Left renal pelvis (tissue), 4 donors: ENCODE measurements around the gene MYO1G. TPM values are rescaled to one million over a fixed set of nuclear protein-coding genes. Genes with fewer than 3 reads are reported as not detected.
"Not testable (repeated sequence)": the region's sequence is repeated elsewhere in the genome, so short reads cannot be mapped to it uniquely, and the experiment has no call there.

Experiments
- DNase-seq, 4 donors: peaks; one replicate each; pipeline ENCODE4 v3.0.0-alpha.2; 2013; ENCODE audit warnings: low read depth in 4 of 4, low spot score in 3 of 4
- polyA plus RNA-seq, 4 donors: library from polyadenylated mRNA; unstranded; fragments of 120-200 nt; gene quantifications; one replicate each; pipeline ENCODE4 v1.2.1, GENCODE V29; 2013; ENCODE audit not compliant: insufficient read length in 4 of 4

MYO1G gene
- polyA plus RNA-seq, 4 donors = 0.42 to 0.90 (median 0.66) TPM

DNA sequence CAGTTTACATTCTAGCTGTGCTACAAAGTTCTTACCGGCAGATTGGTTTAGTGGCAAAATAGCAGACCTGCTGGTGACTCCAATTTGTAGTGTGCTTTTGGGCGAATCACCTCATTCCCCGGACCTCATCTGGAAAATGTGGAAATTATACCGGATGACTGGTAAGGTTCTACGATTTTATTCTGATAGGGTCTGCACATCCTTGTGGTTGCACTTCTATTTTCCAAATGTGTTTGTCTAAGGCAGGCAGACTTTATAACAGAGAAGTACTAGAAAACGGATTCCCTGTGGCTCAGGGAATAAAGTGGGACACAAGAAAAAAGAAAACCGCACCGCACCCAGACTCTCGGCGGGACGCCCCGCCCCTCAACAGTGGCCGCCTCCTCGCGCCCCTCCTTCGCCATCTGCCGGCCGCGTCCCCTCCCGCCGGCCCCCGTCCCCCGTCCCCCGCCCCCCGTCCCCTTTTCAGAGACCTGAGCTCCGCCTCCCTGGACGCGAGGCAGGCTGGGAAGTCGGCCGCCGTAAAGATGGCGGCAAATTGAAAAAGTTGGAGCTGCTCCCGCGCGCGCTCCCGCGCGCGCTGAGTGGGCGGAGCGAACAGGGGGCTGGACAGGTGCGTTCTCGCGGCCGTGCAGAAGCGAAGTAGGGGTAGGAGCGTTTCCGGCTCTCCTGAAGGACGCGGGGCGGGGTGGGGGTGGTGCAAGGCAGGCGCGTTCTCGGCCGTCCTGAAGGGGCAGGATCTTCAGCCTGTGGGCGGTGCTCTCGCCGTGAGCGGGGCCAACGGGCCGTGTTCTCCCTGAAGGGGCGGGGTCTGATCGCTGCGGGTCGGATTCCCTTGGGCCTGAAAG, 20.7 kb upstream of the MYO1G start:
- DNase-seq = peak; percentile 93 to 99 (median 96)

DNA sequence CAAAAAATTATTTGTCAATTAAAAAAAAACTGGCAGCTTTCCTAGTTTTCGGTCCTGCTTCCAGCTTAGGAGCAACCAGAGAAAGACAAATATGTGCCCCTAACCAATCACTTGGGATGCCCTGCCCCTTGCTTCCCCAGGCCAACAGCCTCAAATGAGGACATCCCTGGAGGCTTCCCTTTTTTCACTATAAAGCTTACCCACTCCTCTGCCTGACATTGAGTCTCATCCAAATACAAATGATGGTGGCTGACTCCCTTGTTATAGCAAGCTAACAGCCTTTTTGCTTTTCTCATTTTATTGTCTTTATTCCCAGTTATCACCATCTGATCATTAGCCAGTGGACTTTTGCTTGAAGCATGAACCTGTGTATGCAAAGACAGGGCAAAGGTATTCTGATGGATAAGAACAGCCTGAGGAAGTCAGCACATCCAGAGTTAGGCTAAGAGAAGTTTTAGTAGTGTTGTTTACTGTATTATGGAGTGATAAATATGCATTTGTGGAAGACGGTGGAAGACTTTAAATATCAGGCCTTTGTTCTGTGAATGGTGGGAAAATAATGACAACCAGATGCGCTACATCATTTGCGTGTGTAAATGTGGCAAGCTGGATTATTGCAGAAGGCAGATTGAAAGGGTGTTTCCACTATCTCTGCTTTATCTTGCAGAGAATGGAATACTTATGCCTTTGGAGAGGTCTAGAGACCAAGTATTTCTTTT, 19.5 kb upstream of the MYO1G start:
- no peak for DNase-seq

DNA sequence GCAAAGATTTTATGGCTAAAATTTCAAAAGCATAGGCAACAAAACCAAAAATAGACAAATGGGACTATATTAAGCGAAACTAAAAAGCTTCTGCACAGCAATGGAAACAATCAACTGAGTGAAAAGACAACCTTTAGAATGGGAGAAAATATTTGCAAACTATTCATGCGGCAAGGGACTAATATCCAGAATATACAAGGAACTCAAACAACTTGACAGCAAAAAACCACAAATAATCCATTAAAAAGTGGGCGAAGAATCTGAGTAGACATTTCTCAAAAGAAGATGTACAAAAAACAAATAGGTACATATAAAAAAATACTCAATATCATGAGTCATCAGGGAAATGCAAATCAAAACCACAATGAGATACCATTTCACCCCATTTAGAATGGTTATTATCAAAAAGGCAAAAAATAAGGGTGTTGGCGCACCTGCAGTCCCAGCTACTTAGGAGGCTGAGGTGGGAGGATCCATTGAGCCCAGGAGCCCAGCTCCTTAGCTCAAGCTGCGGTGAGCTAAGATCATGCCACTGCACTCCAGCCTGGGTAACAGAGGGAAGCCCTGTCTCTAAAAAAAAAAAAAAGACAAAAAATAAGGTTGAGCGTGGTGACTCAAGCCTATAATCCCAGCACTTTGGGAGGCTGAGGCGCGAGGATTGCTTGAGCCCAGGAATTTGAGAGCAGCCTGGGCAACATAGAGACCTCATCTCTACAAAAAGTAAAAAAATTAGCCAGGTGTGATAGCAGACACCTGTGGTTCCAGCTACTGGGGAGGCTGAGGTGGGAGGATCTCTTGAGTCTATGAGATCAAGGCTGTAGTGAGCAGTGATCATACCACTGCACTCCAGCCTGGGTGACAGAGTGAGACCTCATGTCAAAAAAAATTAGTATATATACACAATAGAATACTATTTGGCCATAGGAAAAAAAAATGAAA, 17.0 kb upstream of the MYO1G start:
- DNase-seq = no peak

DNA sequence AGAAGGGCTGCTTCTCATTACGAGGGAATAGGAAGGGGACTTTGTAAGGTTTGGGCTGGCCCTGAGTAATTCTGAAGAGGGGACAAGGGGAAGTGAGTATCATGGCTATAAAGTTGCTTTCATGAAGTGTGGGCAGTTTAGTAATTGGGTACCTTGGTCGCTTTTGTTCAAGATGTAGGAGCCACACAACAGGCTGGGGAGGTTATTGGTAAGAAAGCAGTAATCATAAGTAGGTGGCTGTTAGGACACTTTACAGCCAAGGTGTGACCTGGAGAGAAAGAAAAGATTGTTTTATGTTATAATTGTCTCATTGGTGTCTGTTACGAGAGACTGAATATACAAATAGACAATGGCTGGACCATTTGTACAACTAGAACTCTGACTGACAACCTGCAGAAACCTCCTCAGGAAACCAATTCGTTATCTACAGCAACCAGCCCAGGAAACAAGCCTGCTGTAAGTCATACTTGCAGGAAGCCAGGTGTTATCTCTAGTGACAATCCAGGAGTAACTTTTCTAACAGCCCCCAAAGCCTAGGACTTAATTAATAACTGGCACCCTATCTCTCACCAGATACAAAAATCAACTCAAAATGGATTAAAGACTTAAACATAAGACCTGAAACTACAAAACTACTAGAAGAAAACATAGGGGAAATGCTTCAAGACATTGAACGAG, 16.2 kb upstream of the MYO1G start:
- no peak for DNase-seq

DNA sequence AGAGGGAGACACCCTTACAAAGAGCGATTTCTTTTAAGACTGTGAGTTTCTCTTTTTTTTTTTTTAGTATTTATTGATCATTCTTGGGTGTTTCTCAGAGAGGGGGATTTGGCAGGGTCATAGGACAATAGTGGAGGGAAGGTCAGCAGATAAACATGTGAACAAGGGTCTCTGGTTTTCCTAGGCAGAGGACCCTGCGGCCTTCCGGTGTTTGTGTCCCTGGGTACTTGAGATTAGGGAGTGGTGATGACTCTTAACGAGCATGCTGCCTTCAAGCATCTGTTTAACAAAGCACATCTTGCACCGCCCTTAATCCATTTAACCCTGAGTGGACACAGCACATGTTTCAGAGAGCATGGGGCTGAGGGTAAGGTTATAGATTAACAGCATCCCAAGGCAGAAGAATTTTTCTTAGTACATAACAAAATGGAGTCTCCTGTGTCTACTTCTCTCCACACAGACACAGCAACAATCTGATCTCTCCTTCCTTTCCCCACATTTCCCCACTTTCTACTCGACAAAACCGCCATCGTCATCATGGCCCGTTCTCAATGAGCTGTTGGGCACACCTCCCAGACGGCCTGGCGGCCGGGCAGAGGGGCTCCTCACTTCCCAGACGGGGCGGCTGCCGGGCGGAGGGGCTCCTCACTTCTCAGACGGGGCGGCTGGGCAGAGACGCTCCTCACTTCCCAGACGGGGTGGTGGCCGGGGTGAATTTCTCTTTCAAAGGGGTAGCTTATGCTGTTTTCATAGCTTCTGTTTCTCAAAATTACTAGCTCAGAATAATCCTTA, 13.4 kb upstream of the MYO1G start:
- not testable (repeated sequence) for DNase-seq

DNA sequence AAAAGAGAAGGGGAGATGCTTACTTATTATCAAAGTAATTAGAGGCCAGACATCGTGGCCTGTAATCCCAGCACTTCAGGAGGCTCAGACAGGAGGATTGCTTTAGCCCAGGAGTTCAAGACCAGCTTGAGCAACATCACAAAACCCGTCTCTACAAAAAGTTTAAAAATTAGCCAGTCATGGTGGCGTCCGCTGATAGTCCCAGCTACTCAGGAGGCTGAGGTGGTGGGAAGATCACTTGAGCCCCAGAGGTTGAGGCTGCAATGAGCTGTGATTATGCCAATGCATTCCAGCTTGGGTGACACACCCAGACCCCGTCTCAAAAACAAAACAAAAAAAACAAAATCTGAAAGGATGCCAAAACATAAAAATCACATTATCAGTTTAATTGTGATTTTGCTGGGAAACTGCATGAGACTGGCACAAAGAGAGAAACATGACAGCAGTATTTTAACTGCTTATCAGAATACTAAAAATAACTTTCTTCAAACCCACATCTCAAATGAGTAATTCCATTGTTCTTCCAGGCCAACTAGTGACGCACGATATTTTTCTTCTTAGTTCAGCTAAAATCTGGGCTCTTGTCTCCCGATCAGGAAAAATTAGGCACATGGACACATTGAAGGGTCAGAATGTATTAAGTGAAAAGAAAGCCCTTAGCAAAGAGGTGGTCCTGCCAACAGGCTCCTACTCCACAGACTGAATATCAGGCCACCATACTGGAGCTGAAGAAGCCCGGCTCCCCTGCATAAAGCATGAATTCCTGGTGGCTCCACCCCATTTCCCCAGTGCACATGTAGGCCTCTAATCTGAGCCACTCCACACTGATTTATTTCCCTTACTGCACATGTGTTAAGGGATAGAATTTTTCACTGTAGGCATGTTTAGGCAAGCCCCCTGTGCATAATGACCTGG, 11.6 kb upstream of the MYO1G start:
- DNase-seq = no peak

DNA sequence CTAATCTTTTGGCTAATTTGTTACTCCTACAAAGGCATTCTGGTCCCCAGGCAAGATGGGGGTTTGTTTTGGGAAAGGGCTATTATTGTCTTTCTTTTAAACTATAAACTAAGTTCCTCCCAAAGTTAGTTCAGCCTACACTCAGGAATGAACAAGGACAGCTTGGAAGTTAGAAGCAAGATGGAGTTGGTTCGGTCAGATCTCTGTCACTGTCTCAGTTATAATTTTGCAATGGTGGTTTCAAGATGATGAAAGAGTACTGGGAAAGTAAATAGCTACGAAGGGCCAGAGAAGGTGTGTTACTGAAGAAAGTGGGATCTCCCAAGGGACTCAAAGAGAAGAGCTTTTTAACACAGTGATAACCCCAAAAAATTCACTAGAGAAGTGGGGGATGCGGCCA, 10.3 kb upstream of the MYO1G start:
- no peak for DNase-seq

DNA sequence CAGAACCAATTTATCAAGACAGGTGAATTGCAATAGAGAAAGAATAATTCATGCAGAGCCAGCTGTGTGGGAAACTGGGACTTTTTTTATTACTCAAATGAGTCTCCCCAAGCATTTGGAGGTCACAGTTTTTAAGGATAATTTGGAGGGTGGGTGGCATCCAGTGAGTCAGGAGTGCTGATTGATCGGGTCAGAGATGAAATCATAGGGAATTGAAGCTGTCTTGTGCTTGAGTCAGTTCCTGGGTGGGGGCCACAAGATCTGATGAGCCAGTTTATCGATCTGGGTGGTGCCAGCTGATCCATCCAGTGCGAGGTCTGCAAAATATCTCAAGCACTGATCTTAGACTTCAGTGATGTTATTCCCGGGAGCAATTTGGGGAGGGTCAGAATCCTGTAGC, 9.9 kb upstream of the MYO1G start:
- no peak for DNase-seq

DNA sequence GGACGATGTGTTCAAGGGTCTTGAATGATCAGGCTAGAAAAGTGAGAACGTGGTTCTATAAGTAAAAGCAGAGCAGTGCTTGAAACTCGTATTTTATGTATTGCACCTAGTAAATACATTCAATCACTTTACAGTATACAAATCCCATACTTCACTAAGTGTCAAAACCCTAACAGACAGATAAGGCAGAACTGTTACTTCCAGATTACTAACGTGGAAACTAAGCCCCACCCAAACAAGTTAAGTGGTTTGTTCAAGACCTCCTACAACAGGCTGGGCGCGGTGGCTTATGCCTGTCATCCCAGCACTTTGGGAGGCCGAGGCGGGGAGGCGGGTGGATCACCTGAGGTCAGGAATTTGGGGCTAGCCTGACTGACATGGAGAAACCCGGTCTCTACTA, 9.2 kb upstream of the MYO1G start:
- no peak for DNase-seq

DNA sequence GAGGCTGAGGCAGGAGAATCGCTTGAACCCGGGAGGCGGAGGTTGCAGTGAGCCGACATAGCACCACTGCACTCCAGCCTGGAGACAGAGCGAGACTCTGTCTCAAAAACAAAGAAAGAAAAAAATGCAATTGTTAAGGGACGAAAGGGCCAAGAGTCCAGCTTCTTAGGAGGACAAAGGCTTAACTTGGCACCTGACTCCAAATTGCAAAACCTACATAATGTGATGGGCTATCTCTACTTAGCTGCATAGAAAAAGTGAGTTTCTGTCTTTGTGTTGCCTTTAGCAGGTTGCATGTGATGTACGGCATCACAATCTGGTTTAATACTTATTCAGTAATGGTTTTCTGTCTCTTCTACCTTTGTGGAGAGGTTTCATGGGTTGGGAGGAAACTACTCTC, 8.6 kb upstream of the MYO1G start:
- no peak for DNase-seq

DNA sequence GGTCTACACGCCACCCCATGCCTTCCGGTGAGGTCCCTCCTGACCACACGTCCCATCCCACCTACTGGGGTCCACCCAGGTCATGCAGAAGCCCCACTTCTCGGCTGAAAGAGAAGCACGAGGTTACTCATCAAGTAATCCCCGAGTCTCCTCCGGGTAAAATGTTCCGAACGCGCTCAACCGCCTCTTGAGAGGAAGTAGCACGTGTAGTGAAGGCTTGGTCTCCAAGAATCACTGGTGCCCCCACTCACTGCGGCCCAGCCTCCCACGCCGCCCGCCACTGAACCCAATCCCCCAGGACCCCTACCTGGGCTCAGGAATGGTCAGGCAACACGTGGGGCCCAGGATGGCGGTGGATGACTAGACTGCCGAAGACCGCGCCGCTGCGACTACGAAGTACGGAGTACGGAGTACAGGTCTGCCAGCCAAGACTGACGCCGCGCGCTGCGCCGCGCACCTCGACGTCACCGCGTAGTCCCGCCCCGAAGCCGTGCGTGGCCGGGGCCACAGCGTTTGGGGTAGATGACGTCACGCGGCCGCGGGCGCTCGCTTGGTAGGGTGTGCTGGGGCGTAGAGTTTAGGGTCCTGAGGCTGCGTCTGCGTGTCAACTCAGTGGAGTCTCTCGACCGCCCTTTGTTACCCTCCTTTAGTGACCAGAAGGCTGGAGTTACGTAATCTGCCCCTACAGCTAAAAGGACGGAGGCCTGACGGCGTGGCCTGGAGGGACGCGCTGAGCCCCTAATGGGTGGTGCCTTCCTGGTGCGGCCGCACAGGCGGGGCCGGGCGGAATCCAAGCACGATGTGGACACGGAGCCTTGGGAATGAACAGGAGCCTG, 7.6 kb upstream of the MYO1G start:
- peak; percentile 79 to 87 (median 84) for DNase-seq

DNA sequence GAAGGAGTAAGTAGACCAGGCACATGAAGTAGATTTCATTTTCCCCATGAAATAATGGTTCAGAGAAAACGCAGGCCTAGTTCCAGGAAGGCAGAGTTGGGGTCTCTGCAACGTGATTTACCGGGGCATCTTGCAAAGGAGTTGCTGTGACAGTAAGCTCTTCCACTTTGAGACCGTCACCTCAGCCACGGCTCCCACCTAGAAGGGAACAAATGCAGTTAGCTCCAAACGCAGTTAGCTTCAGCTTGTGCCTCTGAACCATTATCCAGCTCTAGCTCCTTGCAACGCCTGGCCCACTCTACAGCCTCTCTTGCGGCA, 7.0 kb upstream of the MYO1G start:
- DNase-seq = no peak

DNA sequence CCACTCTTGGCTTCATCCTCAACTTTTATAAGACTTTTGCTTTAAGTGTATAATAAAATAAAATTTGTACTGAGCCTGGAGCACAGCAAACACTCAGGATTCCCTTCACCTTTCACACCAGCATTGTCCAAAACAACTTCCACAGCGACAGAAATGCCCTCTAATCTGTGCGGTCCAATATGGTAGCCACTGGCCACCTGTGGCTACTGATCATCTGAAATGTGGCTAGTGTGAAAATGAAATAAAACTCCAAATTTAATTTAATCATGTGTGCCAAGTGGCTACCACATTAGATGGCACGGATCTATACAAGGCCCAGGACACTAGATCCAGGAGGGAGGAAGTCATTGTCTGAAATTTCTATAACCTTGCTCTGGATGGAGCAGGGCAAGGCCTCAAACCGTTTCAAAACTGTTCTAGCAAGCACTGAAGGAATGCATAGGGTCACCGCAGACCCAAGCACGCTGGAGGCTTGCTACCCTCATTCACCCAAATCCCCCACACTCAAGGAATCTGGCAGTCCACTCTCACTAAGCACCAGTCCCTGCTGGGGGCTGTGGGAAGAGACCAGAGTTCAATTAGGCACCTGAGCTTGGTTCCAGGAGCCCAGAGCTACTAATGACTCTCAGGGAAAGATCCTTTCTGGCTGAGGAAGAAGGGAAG, 6.3 kb upstream of the MYO1G start:
- DNase-seq = no peak

DNA sequence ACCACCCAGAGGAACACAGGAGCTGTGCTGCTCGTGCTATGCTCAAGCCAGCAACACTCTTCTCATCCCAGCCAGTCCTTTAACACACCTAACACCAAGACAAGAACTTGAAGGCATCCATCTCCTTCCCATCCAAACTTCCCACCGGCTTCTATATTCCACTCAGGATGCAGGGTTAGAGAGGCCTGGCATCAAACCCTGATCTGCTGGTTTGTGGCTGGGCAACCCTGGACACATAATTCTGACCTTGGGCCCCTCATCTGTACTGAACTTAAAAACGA, 5.6 kb upstream of the MYO1G start:
- no peak for DNase-seq

DNA sequence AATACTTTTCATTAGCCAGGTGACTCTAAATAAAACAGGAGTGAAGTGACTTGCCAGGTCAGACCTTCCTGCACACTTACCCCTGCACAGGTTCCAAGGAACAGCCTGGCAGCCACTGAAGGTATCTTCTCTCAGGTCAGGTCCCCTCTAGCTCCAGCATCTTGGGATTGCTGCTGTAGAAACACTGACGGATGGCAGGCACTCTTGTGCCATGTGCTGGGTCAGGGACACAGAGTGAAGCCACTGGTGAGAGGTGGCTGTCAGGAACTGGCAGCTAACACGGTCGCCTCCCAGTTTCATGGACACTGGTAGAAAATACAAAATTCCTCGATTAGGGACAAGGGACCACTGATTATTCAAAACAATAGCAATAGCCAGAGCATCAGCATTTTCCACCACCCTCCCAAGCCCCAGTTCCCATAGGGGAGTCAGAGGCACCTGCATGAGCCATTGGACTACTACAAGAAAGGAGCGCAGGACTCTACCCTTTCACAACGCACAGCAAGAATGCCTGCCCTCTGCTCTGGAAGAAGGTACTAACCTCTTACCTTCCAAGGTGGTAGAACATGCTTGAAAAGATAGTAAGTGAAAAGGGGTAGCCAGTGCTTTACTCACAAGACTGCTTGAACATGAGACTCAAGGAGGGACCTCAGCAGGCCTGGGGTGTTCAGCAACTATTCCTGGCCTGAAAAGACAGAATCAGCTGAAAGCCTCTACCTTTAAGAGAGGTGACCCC, 5.1 kb upstream of the MYO1G start:
- no peak for DNase-seq

DNA sequence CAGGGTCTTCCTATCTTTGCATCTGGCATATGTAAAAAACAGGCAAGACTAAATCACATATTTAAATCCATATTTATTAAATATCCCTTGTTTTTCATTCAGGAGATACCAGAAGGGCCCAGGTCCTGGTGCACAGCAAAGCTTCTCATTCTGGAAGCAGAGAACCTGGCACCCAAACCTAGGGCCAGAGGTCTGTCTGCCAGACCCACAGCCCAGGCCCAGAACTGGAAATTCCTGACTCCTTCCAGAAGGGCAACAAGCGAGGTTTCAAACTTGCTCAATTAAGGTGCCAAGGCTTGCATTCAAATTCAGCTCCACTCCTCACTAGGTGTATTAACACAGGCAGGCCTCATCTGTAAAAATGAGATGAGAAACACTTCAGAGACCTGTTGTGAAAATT, 4.2 kb upstream of the MYO1G start:
- DNase-seq = no peak

DNA sequence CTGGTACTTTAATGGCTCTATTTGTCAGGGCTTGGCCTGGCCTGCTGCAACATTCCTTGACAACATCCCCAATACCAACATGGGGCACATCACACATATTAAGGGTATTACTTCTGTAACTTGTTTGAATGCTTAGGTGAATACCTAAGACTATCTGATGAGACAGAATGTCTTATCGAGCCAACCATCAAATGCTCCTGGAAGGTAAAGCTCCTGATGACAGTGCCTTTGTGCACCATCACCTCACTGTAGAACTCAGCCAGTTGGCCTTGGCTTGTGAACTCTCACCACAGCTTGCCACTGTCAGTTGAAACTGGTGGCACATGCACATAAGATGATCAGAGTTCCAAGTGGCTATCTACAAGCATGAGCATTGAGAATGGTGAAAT, 3.7 kb upstream of the MYO1G start:
- no peak for DNase-seq
